IPS DF 6.9 (cell line): Measurements from ENCODE around the gene EXD3.
A peak's percentile ranks its signal among the peaks of the same experiment; 100 is the strongest.

Source experiments
- DNase-seq: peaks from one replicate; pipeline ENCODE4 v3.0.0-alpha.2; 2013; ENCODE audit warnings: low read depth, low spot score
- H3K27ac ChIP-seq: one replicate; pipeline ENCODE4 v1.5.1; 2013; ENCODE audit warnings: low read length, control low read depth
- H3K27me3 ChIP-seq: 2 replicates; pipeline ENCODE4 v1.6.1; 2013; ENCODE audit warnings: mild to moderate bottlenecking, low read length; ENCODE audit not compliant: control insufficient read depth, insufficient read depth
- H3K36me3 ChIP-seq: 2 replicates; pipeline ENCODE4 v1.6.1; 2013; ENCODE audit warnings: low read length; ENCODE audit not compliant: control insufficient read depth, insufficient read depth
- H3K4me1 ChIP-seq: 2 replicates; pipeline ENCODE4 v1.6.1; 2013; ENCODE audit warnings: low read length; ENCODE audit not compliant: control insufficient read depth, insufficient read depth
- H3K4me3 ChIP-seq: 2 replicates; pipeline ENCODE4 v1.5.1; 2013; ENCODE audit warnings: mild to moderate bottlenecking, low read length
- H3K9me3 ChIP-seq: 2 replicates; pipeline ENCODE4 v1.6.1; 2013; ENCODE audit warnings: low read length, inconsistent platforms; ENCODE audit not compliant: control insufficient read depth, insufficient read depth
- WGBS: extraction: QIAGEN DNeasy Blood & Tissue Kit; methylation state at CpG from one replicate; pipeline ENCODE4 v1.1.7; 2013; ENCODE audit warnings: mixed read lengths, missing lambda C conversion rate; ENCODE audit not compliant: insufficient read length, insufficient coverage; 5-methylcytosine and 5-hydroxymethylcytosine counted together

EXD3 gene

DNA sequence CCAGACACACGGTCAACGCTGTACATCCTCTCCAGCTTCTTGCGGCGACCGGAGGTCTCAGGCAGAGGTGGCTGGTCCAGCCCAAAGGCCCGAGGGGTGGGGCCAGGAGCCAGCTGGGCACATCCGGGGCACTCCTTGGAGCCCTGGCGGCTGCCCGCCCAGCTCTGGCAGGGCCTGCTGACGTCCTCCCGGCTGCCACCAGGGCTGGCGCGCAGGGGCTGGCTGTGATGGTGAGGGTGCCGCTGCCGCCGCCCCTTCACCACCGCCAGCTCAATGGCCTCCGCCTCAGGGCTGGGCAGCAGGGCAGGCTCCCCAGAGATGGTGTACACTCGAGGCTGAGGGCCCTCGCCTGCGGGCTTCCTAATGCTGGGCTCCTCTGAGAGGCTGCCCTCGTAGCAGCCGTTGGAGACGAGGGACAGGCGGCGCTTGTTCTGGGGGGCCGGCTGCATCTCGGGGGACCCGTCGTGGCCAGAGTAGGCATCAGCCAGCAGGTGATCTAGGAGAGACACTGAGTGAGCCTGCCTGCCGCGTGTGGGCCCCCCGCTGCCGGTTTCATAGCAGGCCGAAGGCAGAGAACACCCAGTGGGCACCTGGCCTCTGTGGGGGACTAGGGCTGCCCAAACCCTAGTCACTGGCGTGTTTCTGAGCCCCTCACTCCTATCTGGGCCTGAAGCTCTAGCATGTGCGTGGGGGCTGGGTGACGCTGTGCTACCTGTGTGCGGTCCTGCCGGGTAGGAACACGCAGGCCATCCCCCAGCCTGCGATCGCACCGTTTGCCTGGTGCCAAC lies 34.6 kb upstream of the EXD3 start:
- Histone ChIP-seq H3K27me3 (no peaks in the 10 kb centered on the region), H3K36me3 (peaks cover 7% of the 10 kb centered on the region; the same call in 1 of the 2 replicates), H3K4me1 (peaks cover 15% of the 10 kb centered on the region), H3K27ac (no peak overlapping the region), H3K4me3 (no peak overlapping the region), H3K9me3 (no peaks in the 10 kb centered on the region)
- DNase-seq: no peak
- no CpG with 5 or more reads among the region's 44 CpGs for WGBS

GRCh38 chr9:137456864-137457405 lies 34.0 kb upstream of the EXD3 start:
- WGBS: no CpG with 5 or more reads among the region's 10 CpGs
- no peaks in the 10 kb centered on the region for H3K27me3 ChIP-seq
- no peak overlapping the region for H3K4me3 ChIP-seq
- H3K27ac ChIP-seq: no peak overlapping the region
- no peaks in the 10 kb centered on the region for H3K9me3 ChIP-seq
- peaks cover 15% of the 10 kb centered on the region for H3K4me1 ChIP-seq
- peaks cover 10% of the 10 kb centered on the region; the same call in 1 of the 2 replicates for H3K36me3 ChIP-seq
- no peak for DNase-seq

GRCh38 chr9:137456061-137456863 lies 33.3 kb upstream of the EXD3 start:
- Histone ChIP-seq H3K4me3 (no peak overlapping the region), H3K27ac (no peak overlapping the region), H3K36me3 (peaks cover 10% of the 10 kb centered on the region; the same call in 1 of the 2 replicates), H3K9me3 (no peaks in the 10 kb centered on the region), H3K27me3 (no peaks in the 10 kb centered on the region), H3K4me1 (peaks cover 15% of the 10 kb centered on the region)
- DNase-seq: no peak
- WGBS: no CpG with 5 or more reads among the region's 12 CpGs

GRCh38 chr9:137455359-137455991 lies 32.5 kb upstream of the EXD3 start:
- no peaks in the 10 kb centered on the region for H3K27me3 ChIP-seq
- WGBS: no CpG with 5 or more reads among the region's 18 CpGs
- no peak overlapping the region for H3K4me3 ChIP-seq
- H3K9me3 ChIP-seq: no peaks in the 10 kb centered on the region
- H3K4me1 ChIP-seq: peaks cover 15% of the 10 kb centered on the region
- peaks cover 10% of the 10 kb centered on the region; the same call in 1 of the 2 replicates for H3K36me3 ChIP-seq
- DNase-seq: no peak
- H3K27ac ChIP-seq: no peak overlapping the region

- H3K9me3 ChIP-seq: no peaks in the 10 kb centered on the region
- H3K4me1 ChIP-seq: peaks cover 15% of the 10 kb centered on the region
- no peaks in the 10 kb centered on the region for H3K27me3 ChIP-seq
- no peak for DNase-seq
- no CpG with 5 or more reads among the region's 30 CpGs for WGBS
- peak overlapping the region; percentile 29; the same call in 1 of the 2 replicates for H3K4me3 ChIP-seq
- H3K36me3 ChIP-seq: peaks cover 12% of the 10 kb centered on the region
- H3K27ac ChIP-seq: no peak overlapping the region
Measured at GRCh38 chr9:137454597-137455358, 31.8 kb upstream of the EXD3 start.

- WGBS: no CpG with 5 or more reads among the region's 24 CpGs
- H3K27ac ChIP-seq: no peak overlapping the region
- no peak for DNase-seq
- peaks cover 14% of the 10 kb centered on the region for H3K36me3 ChIP-seq
- H3K27me3 ChIP-seq: no peaks in the 10 kb centered on the region
- peaks cover 14% of the 10 kb centered on the region for H3K4me1 ChIP-seq
- no peaks in the 10 kb centered on the region for H3K9me3 ChIP-seq
- peak overlapping the region; percentile 29; the same call in 1 of the 2 replicates for H3K4me3 ChIP-seq
Measured at GRCh38 chr9:137454145-137454596, 31.2 kb upstream of the EXD3 start.

- peak overlapping the region; percentile 19; the same call in 1 of the 2 replicates for H3K4me3 ChIP-seq
- no CpG with 5 or more reads among the region's 25 CpGs for WGBS
Measured at GRCh38 chr9:137453643-137454081, 30.7 kb upstream of the EXD3 start.

GRCh38 chr9:137452761-137453642 lies 30.0 kb upstream of the EXD3 start:
- Histone ChIP-seq H3K27me3 (no peaks in the 10 kb centered on the region), H3K4me3 (peak overlapping the region; percentile 19; the same call in 1 of the 2 replicates), H3K27ac (no peak overlapping the region), H3K36me3 (peaks cover 20% of the 10 kb centered on the region), H3K9me3 (no peaks in the 10 kb centered on the region), H3K4me1 (peaks cover 10% of the 10 kb centered on the region)
- DNase-seq: no peak
- no CpG with 5 or more reads among the region's 43 CpGs for WGBS

More at GRCh38 chr9:137453643-137454081, 30.7 kb upstream of the EXD3 start:
- no peak for DNase-seq
- H3K27me3 ChIP-seq: no peaks in the 10 kb centered on the region
- peaks cover 18% of the 10 kb centered on the region for H3K36me3 ChIP-seq
- peaks cover 14% of the 10 kb centered on the region for H3K4me1 ChIP-seq
- H3K9me3 ChIP-seq: no peaks in the 10 kb centered on the region
- no peak overlapping the region for H3K27ac ChIP-seq
